T-helper 2 cell (primary cell): ENCODE results near the gene FOXO4.

ENCODE experiments used
- DNase-seq, 5 experiments: peaks; one replicate each; pipeline versions ENCODE4 v3.0.0 to v3.0.0-alpha.2; 2012 to 2022

FOXO4 gene

GRCh38 chrX:71144651-71145050, 49.0 kb downstream of the FOXO4 start, which contains the start of gene NLGN3:
Gene NLGN3 (plus strand): TSS chrX:71144841. CDS start chrX:71147750, 2,909 bp downstream.
- DNase-seq, result no peak

DNA sequence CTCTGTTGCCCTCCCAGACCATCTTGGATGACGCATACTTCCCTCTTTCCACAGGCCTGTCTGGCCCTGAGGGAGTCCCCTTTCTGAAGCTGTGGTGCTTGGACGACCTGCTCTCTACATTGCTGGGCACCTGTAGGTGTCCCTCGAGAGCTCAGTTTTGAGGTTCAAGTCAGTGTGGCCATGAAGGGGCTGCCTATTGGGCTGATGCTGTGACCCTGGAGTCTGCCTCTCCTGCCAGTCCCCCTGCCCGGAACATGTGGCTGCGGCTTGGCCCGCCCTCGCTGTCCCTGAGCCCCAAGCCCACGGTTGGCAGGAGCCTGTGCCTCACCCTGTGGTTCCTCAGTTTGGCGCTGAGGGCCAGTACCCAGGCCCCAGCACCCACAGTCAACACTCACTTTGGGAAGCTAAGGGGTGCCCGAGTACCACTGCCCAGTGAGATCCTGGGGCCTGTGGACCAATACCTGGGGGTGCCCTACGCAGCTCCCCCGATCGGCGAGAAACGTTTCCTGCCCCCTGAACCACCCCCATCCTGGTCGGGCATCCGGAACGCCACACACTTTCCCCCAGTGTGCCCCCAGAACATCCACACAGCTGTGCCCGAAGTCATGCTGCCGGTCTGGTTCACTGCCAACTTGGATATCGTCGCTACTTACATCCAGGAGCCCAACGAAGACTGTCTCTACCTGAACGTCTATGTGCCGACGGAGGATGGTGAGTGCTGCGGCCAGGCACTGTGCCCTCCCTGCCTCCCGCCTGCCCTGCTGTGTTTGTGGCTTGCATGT, 52.0 kb downstream of the FOXO4 start:
- DNase-seq, result no peak

DNA sequence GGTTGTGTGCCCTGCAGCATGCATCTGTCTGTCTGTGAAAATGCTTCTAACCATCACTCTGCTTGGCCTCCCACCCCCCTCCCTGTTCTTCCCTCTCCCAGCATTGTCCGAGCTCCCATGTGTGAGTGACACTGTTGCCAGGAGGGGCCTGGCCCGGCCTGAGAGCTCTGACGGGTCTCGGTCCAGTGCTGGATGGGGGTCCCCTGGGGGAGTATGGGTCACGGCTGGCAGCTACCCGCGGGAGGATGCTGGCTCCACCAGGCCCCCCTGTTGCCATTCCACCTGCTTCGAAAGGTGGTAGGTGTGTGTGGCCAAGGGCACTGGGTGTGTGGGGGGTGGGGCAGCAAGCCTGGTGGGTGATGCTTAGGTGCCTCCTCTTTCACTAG, 52.6 kb downstream of the FOXO4 start:
- no peak for DNase-seq

GRCh38 chrX:71151366-71151765, 55.7 kb downstream of the FOXO4 start:
- DNase-seq, result no peak
